Ectodermal cell (in vitro differentiated cells): ENCODE measurements around the gene LYVE1.

Experiments used
- H3K27ac ChIP-seq: 2 replicates; pipeline ENCODE4 v1.7.0; 2013; ENCODE audit warnings: mild to moderate bottlenecking, low read depth, low read length; ENCODE audit not compliant: insufficient read depth, poor library complexity, severe bottlenecking
- H3K27me3 ChIP-seq: 2 replicates; pipeline ENCODE4 v1.7.0; 2013; ENCODE audit warnings: mild to moderate bottlenecking, low read length; ENCODE audit not compliant: insufficient read depth, control insufficient read depth, poor library complexity, severe bottlenecking
- H3K36me3 ChIP-seq: one replicate; pipeline ENCODE4 v1.7.0; 2013; ENCODE audit warnings: low read length; ENCODE audit not compliant: control insufficient read depth, insufficient read depth
- H3K4me1 ChIP-seq: one replicate; pipeline ENCODE4 v1.7.0; 2013; ENCODE audit warnings: low read length; ENCODE audit not compliant: control insufficient read depth, insufficient read depth
- H3K4me3 ChIP-seq: 2 replicates; pipeline ENCODE4 v1.7.0; 2013; ENCODE audit warnings: low read depth, low read length, control low read depth; ENCODE audit not compliant: insufficient read depth
- H3K9me3 ChIP-seq: 2 replicates; pipeline ENCODE4 v1.7.0; 2013; ENCODE audit warnings: mild to moderate bottlenecking, low read length, moderate library complexity; ENCODE audit not compliant: control insufficient read depth
- WGBS, 2 experiments: methylation state at CpG; one replicate each; pipeline ENCODE4 v1.1.7; 2013; ENCODE audit warnings: missing lambda C conversion rate in 2 of 2; 5-methylcytosine and 5-hydroxymethylcytosine counted together

Gene LYVE1

DNA sequence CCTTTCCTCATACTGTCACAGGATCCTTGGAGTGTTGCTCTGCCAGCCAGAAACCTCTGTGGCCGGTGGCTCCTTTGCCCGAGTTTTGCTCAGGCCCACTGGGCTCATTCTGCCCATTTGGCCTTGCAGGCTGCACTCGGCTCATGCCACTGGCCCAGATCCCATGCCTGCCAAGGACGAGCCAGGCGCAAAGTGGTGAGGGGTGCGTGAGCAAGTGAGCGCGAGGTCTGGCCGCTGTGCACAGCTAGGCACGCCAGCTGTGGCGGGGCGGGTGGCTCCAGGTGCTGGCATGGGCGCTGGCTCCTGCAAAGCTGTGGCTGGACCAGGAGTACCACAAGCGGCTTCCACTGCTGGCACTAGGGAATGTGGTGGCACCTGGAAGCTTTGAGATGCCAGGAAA is 24.7 kb downstream of the LYVE1 start:
- peaks cover 10% of the 10 kb centered on the region for H3K27me3 ChIP-seq
- no peak overlapping the region for H3K4me3 ChIP-seq
- 94 to 97% methylated on average over 14 of the region's 14 CpGs for WGBS, 2 experiments
- H3K27ac ChIP-seq: no peak overlapping the region
- peaks cover 6% of the 10 kb centered on the region for H3K4me1 ChIP-seq
- H3K9me3 ChIP-seq: no peaks in the 10 kb centered on the region
- H3K36me3 ChIP-seq: no peaks in the 10 kb centered on the region

GRCh38 chr11:10542776-10543175 is 25.7 kb downstream of the LYVE1 start:
- Histone ChIP-seq H3K4me1 (peaks cover 6% of the 10 kb centered on the region), H3K36me3 (no peaks in the 10 kb centered on the region), H3K4me3 (no peak overlapping the region), H3K27me3 (peaks cover 10% of the 10 kb centered on the region), H3K27ac (no peak overlapping the region), H3K9me3 (no peaks in the 10 kb centered on the region)
- 83 to 92% methylated on average over 3 of the region's 3 CpGs for WGBS, 2 experiments

DNA sequence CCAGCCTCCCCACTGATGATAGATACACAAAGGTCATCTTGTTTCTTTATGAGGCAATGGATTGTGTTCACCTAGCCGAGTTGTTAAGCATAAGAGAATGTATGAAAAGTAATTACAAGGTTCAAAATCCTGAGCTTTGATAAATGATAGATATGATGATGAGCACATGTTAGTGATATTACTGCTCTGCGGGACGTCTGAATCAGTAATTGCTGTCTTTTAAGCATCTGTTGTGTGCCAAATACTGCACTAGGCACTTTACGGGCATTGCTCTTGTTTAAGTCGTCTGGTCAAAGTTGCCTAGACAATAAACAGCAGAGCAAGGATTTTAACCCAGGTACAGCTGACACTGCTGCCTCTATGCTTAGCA is 26.9 kb downstream of the LYVE1 start:
- H3K27ac ChIP-seq: no peak overlapping the region
- WGBS, 2 experiments: 80 to 81% methylated on average over 5 of the region's 5 CpGs
- no peaks in the 10 kb centered on the region for H3K9me3 ChIP-seq
- peak overlapping the region; percentile 84 for H3K4me3 ChIP-seq
- peaks cover 10% of the 10 kb centered on the region for H3K27me3 ChIP-seq
- H3K36me3 ChIP-seq: no peaks in the 10 kb centered on the region
- H3K4me1 ChIP-seq: peaks cover 6% of the 10 kb centered on the region

DNA sequence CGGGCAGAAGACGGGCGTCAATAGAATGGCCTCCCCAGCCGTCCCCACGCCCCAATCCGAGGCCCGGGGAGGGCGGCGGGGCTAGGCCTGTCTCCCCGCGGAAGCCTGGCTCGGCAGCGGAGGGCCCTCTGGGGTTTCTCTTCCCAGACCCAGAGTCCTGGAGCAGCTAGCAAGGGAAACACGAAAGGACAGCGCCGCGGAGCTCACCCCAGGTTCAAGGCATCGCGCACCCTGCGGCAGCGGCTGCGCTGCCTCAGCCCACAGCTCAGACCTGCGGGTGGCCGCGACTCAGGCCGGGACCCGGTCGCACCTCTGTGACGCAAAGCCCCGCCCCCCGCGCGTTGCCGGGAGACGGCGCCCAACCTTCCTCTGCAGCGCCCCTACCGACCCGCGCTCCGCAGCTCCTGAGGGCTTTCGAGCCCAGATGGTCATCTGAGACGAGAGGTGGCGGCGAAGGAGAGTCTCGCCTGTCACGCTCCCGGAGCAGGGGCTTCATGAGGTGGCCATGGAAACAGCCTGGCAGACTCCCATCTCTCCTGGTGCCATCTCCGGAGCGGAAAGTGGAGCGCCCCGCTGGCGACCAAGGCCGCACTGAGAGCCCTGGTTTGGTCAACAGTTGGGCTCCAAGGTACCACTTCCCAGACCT is 27.4 kb downstream of the LYVE1 start, which contains the start of gene RNF141:
Gene RNF141, minus strand, starts transcription at position 273 of the 646 bp plus-strand sequence. CDS start 7,029 bp downstream, outside the sequence.
- peak within 1 kb of the TSS; percentile 84 for H3K4me3 ChIP-seq
- H3K27me3 ChIP-seq: peaks cover 10% of the 10 kb centered on the region
- no peaks in the 10 kb centered on the region for H3K36me3 ChIP-seq
- H3K27ac ChIP-seq: no peak within 1 kb of the TSS
- no peaks in the 10 kb centered on the region for H3K9me3 ChIP-seq
- 0% methylated on average over 54 of the region's 54 CpGs for WGBS, 2 experiments
- H3K4me1 ChIP-seq: peaks cover 6% of the 10 kb centered on the region

- Histone ChIP-seq H3K36me3 (no peaks in the 10 kb centered on the region), H3K27me3 (peaks cover 10% of the 10 kb centered on the region), H3K9me3 (no peaks in the 10 kb centered on the region), H3K4me3 (peak overlapping the region; percentile 84), H3K27ac (no peak overlapping the region), H3K4me1 (peaks cover 6% of the 10 kb centered on the region)
- WGBS, 2 experiments: 0% methylated on average over 25 of the region's 25 CpGs
Measured at GRCh38 chr11:10540546-10540914, 27.9 kb downstream of the LYVE1 start.

DNA sequence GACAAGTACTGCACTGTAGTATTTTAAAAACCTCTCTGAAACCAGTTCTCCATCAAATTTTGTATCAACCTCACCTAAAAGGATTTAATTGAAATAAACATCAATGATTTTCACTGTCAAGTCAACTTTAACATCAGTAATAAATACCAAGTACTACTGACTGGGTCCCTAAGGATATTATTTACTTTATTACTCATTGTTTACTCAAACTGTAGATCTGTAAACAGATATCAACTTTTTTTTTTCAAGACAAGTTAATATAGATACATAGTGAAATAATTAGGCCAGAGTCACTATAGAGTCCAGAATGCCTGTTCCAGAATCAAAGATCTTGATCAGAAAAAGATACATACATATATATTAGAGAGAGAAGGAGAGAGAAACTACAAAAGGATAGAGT is 29.1 kb downstream of the LYVE1 start:
- Histone ChIP-seq H3K4me1 (peaks cover 6% of the 10 kb centered on the region), H3K36me3 (no peaks in the 10 kb centered on the region), H3K27me3 (peaks cover 10% of the 10 kb centered on the region), H3K27ac (no peak overlapping the region), H3K4me3 (no peak overlapping the region), H3K9me3 (no peaks in the 10 kb centered on the region)

DNA sequence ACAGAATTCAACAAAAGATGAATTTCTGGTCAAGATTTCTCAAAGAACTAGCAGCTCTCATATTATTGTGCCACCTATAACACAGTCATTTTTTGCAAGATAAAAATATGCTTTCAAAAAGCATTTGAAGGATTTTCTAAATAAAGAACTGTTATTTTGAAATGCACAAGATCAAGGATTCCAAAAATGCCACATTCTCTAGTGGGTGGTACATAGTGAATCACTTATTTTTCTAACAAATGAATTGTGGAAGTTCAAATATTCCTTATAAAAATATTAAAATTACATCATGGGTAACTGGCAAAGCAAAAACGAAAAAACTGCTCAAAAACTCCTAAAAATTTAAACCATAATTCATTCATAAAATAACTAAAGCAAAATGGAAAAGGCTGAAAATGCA is 29.5 kb downstream of the LYVE1 start:
- Histone ChIP-seq H3K27ac (no peak overlapping the region), H3K4me3 (no peak overlapping the region), H3K9me3 (no peaks in the 10 kb centered on the region), H3K27me3 (peaks cover 10% of the 10 kb centered on the region), H3K4me1 (peaks cover 6% of the 10 kb centered on the region), H3K36me3 (no peaks in the 10 kb centered on the region)
- 60 to 92% methylated on average over 1 of the region's 1 CpG for WGBS, 2 experiments

DNA sequence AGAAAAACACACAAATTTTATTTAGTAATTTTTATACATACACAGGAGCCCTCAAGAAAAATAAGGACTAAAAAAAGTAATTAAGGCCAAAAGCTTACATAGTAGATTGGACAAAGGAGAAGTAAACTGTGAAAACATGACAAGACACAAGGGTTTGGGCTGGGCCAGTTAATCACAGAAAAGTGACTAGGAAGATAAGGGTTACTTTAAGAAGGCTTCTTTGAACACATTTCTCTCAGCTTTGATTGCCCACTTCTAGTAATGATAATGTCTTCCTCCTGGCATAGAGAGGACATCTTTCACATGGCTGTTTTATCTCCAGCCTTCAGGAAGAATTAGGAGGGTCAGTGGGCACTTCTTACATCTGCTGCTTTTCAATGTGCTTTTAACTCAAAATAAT is 30.9 kb downstream of the LYVE1 start:
- Histone ChIP-seq H3K9me3 (no peaks in the 10 kb centered on the region), H3K36me3 (no peaks in the 10 kb centered on the region), H3K4me1 (peaks cover 6% of the 10 kb centered on the region), H3K4me3 (no peak overlapping the region), H3K27me3 (peaks cover 10% of the 10 kb centered on the region), H3K27ac (no peak overlapping the region)

DNA sequence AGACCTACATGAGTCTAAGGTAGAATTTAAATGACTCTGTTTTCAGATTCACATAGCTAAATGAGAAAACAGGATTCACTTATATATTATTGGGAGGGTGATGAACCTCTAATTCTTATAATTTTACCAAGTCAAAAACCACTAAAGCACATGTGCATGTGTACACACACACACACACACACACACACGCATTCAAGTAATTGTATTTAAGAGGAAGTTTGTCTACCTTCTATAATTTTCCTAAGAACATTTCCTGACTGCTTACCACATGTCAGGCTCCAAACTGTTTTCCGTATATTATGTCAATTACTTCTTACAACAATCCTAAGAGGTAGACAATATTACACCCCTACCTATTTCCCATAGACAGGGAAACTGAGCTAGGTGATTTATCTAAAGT is 34.1 kb downstream of the LYVE1 start:
- Histone ChIP-seq H3K36me3 (no peaks in the 10 kb centered on the region), H3K27me3 (no peaks in the 10 kb centered on the region), H3K4me1 (no peaks in the 10 kb centered on the region), H3K9me3 (no peaks in the 10 kb centered on the region), H3K4me3 (no peak overlapping the region), H3K27ac (no peak overlapping the region)
- 93 to 96% methylated on average over 2 of the region's 2 CpGs for WGBS, 2 experiments

DNA sequence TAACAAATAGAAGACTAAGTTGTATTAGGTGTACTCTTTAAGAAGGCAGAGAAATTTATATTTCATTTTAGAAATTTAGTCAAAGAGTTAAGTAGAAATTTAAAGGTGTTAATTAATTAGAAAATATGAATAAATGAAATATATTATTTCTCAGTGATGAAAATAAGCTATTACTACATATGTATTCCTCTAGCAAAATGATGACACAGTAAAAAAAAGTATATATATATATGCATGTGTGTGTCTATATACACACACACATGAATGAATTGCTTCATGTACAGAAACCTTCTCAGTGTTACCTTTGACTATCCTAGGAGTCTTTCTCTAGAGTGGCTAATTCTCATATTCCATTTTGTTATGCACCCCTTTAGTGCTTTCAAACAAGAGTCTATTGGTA is 35.1 kb downstream of the LYVE1 start:
- H3K27me3 ChIP-seq: no peaks in the 10 kb centered on the region
- H3K4me3 ChIP-seq: no peak overlapping the region
- no peaks in the 10 kb centered on the region for H3K36me3 ChIP-seq
- H3K9me3 ChIP-seq: no peaks in the 10 kb centered on the region
- H3K4me1 ChIP-seq: no peaks in the 10 kb centered on the region
- no peak overlapping the region for H3K27ac ChIP-seq

GRCh38 chr11:10532526-10532925 is 35.9 kb downstream of the LYVE1 start:
- H3K4me1 ChIP-seq: no peaks in the 10 kb centered on the region
- no peak overlapping the region for H3K27ac ChIP-seq
- H3K27me3 ChIP-seq: no peaks in the 10 kb centered on the region
- no peaks in the 10 kb centered on the region for H3K36me3 ChIP-seq
- WGBS, 2 experiments: 86 to 89% methylated on average over 1 of the region's 2 CpGs
- H3K9me3 ChIP-seq: no peaks in the 10 kb centered on the region
- no peak overlapping the region for H3K4me3 ChIP-seq
